Astrocyte (in vitro differentiated cells and primary cell): ENCODE measurements around the gene THSD8. TPM values are rescaled to one million over a fixed set of nuclear protein-coding genes. Genes with fewer than 3 reads are reported as not detected.

Experiments used
- DNase-seq: peaks from one replicate; pipeline ENCODE4 v3.0.0-alpha.2; 2010; ENCODE audit warnings: low read depth
- FAIRE-seq: peaks from 2 replicates; lab custom pipeline; 2011; peaks lifted over from hg19 to GRCh38; lab: Jason Lieb, UNC
- H2AFZ ChIP-seq: 2 replicates; pipeline ENCODE4 v1.6.0; 2012; ENCODE audit warnings: low read depth, low read length, inconsistent platforms
- H3K27ac ChIP-seq: 2 replicates; pipeline ENCODE4 v1.5.1; 2011; ENCODE audit warnings: low read depth, low read length, inconsistent platforms
- H3K27me3 ChIP-seq: 2 replicates; pipeline ENCODE4 v1.6.0; 2011; ENCODE audit warnings: low read length, inconsistent platforms; ENCODE audit not compliant: insufficient read depth
- H3K36me3 ChIP-seq: 2 replicates; pipeline ENCODE4 v1.5.1; 2011; ENCODE audit warnings: low read length, inconsistent platforms; ENCODE audit not compliant: insufficient read depth
- H3K4me1 ChIP-seq: 2 replicates; pipeline ENCODE4 v1.5.1; 2011; ENCODE audit warnings: low read length, inconsistent platforms; ENCODE audit not compliant: insufficient read depth
- H3K4me2 ChIP-seq: 2 replicates; pipeline ENCODE4 v1.6.0; 2012; ENCODE audit warnings: low read length, inconsistent platforms
- H3K4me3 ChIP-seq: 2 replicates; pipeline ENCODE4 v1.5.1; 2011; ENCODE audit warnings: low read depth, mild to moderate bottlenecking, low read length, inconsistent platforms; ENCODE audit not compliant: insufficient read depth
- H3K79me2 ChIP-seq: 2 replicates; pipeline ENCODE4 v1.6.0; 2012; ENCODE audit warnings: mild to moderate bottlenecking, low read length, inconsistent platforms; ENCODE audit not compliant: insufficient read depth
- H3K9ac ChIP-seq: 2 replicates; pipeline ENCODE4 v1.6.0; 2012; ENCODE audit warnings: mild to moderate bottlenecking, low read length, inconsistent platforms
- H3K9me3 ChIP-seq: 2 replicates; pipeline ENCODE4 v1.5.1; 2012; ENCODE audit warnings: low read depth, mild to moderate bottlenecking, low read length, inconsistent platforms; ENCODE audit not compliant: insufficient read depth
- H4K20me1 ChIP-seq: 2 replicates; pipeline ENCODE4 v1.6.0; 2012; ENCODE audit warnings: low read length, inconsistent platforms; ENCODE audit not compliant: insufficient read depth
- H3K27ac Mint-ChIP-seq: one replicate; pipeline ENCODE4 v1.8.0; 2021; ENCODE audit warnings: mild to moderate bottlenecking, mixed read lengths; ENCODE audit not compliant: unreplicated experiment
- H3K27me3 Mint-ChIP-seq: one replicate; pipeline ENCODE4 v1.8.0; 2021; ENCODE audit warnings: low read depth, mixed read lengths; ENCODE audit not compliant: unreplicated experiment
- H3K36me3 Mint-ChIP-seq: one replicate; pipeline ENCODE4 v1.8.0; 2021; ENCODE audit warnings: low read depth, mixed read lengths; ENCODE audit not compliant: unreplicated experiment
- H3K4me1 Mint-ChIP-seq: one replicate; pipeline ENCODE4 v1.8.0; 2021; ENCODE audit warnings: low read depth, mixed read lengths; ENCODE audit not compliant: unreplicated experiment
- H3K4me3 Mint-ChIP-seq: one replicate; pipeline ENCODE4 v1.8.0; 2021; ENCODE audit warnings: mild to moderate bottlenecking, moderate library complexity, mixed read lengths; ENCODE audit not compliant: unreplicated experiment
- H3K9me3 Mint-ChIP-seq: one replicate; pipeline ENCODE4 v1.8.0; 2021; ENCODE audit warnings: mild to moderate bottlenecking, mixed read lengths; ENCODE audit not compliant: unreplicated experiment
- EZH2 ChIP-seq: IDR thresholded peaks from 2 replicates; pipeline ENCODE4 v1.6.1; 2012; ENCODE audit warnings: mild to moderate bottlenecking, low read length, inconsistent platforms; ENCODE audit not compliant: insufficient read depth
- total RNA-seq: library from RNA; stranded (reverse); gene quantifications from 2 replicates; pipeline ENCODE4 v1.2.1, GENCODE V29; 2021
- TF ChIP-seq, protein P1 (sequence below): IDR thresholded peaks from 2 replicates; pipeline ENCODE4 v1.5.1; 2011; ENCODE audit warnings: low read depth, mild to moderate bottlenecking, inconsistent platforms, low read length, moderate library complexity; ENCODE audit not compliant: insufficient read depth

The THSD8 gene
- total RNA-seq, 1 donor from 2014 or later = 3.6 TPM

DNA sequence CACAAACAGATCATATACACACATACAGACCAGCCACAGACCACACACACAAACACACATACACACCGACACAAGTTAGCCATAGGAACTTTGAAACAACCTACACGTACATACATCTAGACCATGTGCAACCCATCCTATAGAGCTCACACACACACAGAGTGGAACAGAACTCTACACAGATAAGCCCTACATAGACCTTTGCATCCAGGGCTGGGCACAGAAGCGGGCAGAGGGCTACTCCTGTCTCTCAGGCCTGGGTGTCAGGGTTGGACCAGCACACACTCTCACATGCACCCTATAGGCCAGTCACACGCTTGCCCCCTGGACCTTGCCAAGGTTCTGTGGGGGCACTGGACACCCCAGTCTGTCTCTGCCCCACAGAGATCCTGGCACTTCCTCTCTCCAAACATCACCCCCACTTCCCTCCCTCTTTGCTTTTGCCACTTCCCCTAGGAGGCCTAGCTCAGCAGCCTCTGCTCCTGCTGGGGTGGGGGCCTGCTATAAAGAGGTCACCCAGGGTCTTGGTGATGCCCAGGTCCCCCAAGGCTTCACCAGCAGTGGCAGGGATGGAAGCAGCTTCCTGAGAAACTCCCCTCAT, 16.3 kb upstream of the THSD8 start:
- H2AFZ ChIP-seq = peak overlapping the region; percentile 5
- Mint-ChIP-seq H3K27ac (no peak overlapping the region), H3K36me3 (no peaks in the 10 kb centered on the region), H3K4me3 (no peak overlapping the region), H3K4me1 (peaks cover 20% of the 10 kb centered on the region), H3K27me3 (no peaks in the 10 kb centered on the region), H3K9me3 (no peaks in the 10 kb centered on the region)
- peaks cover 56% of the 10 kb centered on the region for H3K4me1 ChIP-seq
- TF ChIP-seq, protein P1, sequence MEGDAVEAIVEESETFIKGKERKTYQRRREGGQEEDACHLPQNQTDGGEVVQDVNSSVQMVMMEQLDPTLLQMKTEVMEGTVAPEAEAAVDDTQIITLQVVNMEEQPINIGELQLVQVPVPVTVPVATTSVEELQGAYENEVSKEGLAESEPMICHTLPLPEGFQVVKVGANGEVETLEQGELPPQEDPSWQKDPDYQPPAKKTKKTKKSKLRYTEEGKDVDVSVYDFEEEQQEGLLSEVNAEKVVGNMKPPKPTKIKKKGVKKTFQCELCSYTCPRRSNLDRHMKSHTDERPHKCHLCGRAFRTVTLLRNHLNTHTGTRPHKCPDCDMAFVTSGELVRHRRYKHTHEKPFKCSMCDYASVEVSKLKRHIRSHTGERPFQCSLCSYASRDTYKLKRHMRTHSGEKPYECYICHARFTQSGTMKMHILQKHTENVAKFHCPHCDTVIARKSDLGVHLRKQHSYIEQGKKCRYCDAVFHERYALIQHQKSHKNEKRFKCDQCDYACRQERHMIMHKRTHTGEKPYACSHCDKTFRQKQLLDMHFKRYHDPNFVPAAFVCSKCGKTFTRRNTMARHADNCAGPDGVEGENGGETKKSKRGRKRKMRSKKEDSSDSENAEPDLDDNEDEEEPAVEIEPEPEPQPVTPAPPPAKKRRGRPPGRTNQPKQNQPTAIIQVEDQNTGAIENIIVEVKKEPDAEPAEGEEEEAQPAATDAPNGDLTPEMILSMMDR = no peak
- no peak for TF ChIP-seq EZH2
- no peaks in the 10 kb centered on the region for H3K27me3 ChIP-seq
- no peaks in the 10 kb centered on the region for H3K36me3 ChIP-seq
- DNase-seq = no peak
- H3K9ac ChIP-seq = peak overlapping the region; percentile 52
- no peak overlapping the region for H3K4me3 ChIP-seq
- no peaks in the 10 kb centered on the region for H4K20me1 ChIP-seq
- peak overlapping the region; percentile 10 for H3K27ac ChIP-seq
- FAIRE-seq = no peak
- no peaks in the 10 kb centered on the region for H3K79me2 ChIP-seq
- H3K9me3 ChIP-seq = no peaks in the 10 kb centered on the region
- H3K4me2 ChIP-seq = peak overlapping the region; percentile 6

DNA sequence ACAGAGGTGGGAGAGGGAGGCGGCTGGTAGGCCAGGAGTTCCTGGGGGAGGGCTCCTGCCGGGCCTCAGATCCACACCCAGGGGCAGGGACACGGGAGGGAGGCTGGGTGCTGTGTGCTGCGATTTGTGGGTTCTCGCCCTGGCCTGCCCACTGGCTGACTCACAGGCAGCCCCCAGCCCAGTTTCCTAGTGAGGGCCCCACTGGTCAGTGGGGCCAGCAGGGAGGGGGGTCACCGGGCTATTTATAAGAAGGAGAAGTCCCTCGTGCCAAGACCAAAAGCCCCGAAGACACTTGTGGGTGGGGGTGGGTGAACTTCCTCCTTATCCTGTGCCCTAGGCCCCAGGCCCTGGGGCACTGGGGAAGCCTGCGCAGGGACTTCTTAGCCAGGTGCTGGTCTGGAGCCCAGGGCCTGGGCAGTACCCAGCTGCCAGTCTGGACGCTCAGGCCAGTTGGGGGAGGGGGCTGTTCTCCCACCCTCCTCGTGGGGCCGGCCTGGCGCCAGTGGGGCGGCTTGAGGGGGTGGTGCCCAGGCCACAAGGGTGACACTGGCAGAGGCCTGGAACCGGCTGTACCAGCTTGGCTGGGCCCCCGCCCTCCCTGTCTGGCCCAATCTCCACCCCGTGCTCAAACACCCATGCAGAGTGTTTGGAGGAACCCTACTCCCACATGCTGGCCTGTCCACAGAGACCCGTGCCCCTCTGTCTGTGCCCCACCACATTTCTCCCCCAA, 15.6 kb upstream of the THSD8 start:
- Histone ChIP-seq H3K9me3 (no peaks in the 10 kb centered on the region), H3K4me3 (no peak overlapping the region), H3K79me2 (no peaks in the 10 kb centered on the region), H3K9ac (no peak overlapping the region), H3K4me2 (no peak overlapping the region), H3K36me3 (no peaks in the 10 kb centered on the region), H2AFZ (no peak overlapping the region), H3K27ac (peak overlapping the region; percentile 10), H4K20me1 (no peaks in the 10 kb centered on the region), H3K4me1 (peaks cover 62% of the 10 kb centered on the region), H3K27me3 (no peaks in the 10 kb centered on the region)
- Mint-ChIP-seq H3K4me3 (no peak overlapping the region), H3K27me3 (no peaks in the 10 kb centered on the region), H3K27ac (no peak overlapping the region), H3K4me1 (peaks cover 25% of the 10 kb centered on the region), H3K36me3 (no peaks in the 10 kb centered on the region), H3K9me3 (no peaks in the 10 kb centered on the region)
- FAIRE-seq (no peak), DNase-seq (no peak)
- TF ChIP-seq, protein P1 = no peak
- TF ChIP-seq EZH2 = no peak

DNA sequence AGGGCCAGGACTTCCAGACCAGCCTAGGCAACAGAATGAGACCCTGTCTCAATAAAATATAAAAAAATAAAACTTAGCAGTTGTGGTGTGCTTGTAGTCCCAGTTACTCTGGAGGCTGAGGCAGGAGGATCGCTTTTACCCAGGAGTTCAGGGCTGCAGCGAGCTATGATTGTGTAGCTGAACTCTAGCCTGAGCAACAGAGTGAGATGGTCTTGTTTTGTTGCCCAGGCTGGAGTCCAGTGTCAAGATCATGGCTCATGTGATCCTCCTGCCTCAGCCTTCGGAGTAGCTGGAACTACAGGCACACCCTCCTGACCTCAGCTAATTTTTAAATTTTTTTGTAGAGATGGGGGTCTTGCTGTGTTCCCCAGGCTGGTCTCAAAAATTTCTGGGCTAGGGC, 14.9 kb upstream of the THSD8 start:
- Mint-ChIP-seq H3K27me3 (no peaks in the 10 kb centered on the region), H3K27ac (no peak overlapping the region), H3K4me1 (peaks cover 25% of the 10 kb centered on the region), H3K9me3 (no peaks in the 10 kb centered on the region), H3K36me3 (no peaks in the 10 kb centered on the region), H3K4me3 (no peak overlapping the region)
- Histone ChIP-seq H3K79me2 (peaks cover 6% of the 10 kb centered on the region), H2AFZ (no peak overlapping the region), H3K4me3 (no peak overlapping the region), H3K9ac (no peak overlapping the region), H4K20me1 (peaks cover 6% of the 10 kb centered on the region), H3K27ac (no peak overlapping the region), H3K9me3 (no peaks in the 10 kb centered on the region), H3K36me3 (no peaks in the 10 kb centered on the region), H3K4me2 (no peak overlapping the region), H3K27me3 (no peaks in the 10 kb centered on the region), H3K4me1 (peaks cover 62% of the 10 kb centered on the region)
- no peak for DNase-seq
- no peak for FAIRE-seq
- TF ChIP-seq EZH2 = no peak
- TF ChIP-seq, protein P1 = no peak
